Neural progenitor cell (in vitro differentiated cells): ENCODE results near the gene CYP3A5. TPM values are rescaled to one million over a fixed set of nuclear protein-coding genes. Genes with fewer than 3 reads are reported as not detected.
"Not testable (repeated sequence)": the region's sequence is repeated elsewhere in the genome, so short reads cannot be mapped to it uniquely, and the experiment has no call there.

Experiments
- DNase-seq: peaks from one replicate; pipeline ENCODE4 v3.0.0-alpha.2; 2016; ENCODE audit warnings: low spot score
- H2AFZ ChIP-seq: fragments of 200-600 bp; sonication (generic); replicated peaks from 2 replicates; pipeline ENCODE4 v1.6.1; 2016; ENCODE audit warnings: antibody characterized with exemption
- H3F3A ChIP-seq: fragments of 200-600 bp; sonication (generic); 2 replicates; pipeline ENCODE4 v1.6.1; 2016; ENCODE audit warnings: antibody characterized with exemption, low read depth
- H3K27ac ChIP-seq: fragments of 200-600 bp; sonication (generic); 2 replicates; pipeline ENCODE4 v1.5.1; 2016; ENCODE audit warnings: mild to moderate bottlenecking
- H3K27me3 ChIP-seq: fragments of 200-600 bp; sonication (generic); 2 replicates; pipeline ENCODE4 v1.6.1; 2016; ENCODE audit warnings: mild to moderate bottlenecking, moderate library complexity
- H3K36me3 ChIP-seq: fragments of 200-600 bp; sonication (generic); 2 replicates; pipeline ENCODE4 v1.5.1; 2016
- H3K4me1 ChIP-seq: fragments of 200-600 bp; sonication (generic); 2 replicates; pipeline ENCODE4 v1.6.1; 2016; ENCODE audit warnings: mixed run types
- H3K4me2 ChIP-seq: fragments of 200-600 bp; sonication (generic); 2 replicates; pipeline ENCODE4 v1.6.1; 2016
- H3K4me3 ChIP-seq: fragments of 200-600 bp; sonication (generic); 2 replicates; pipeline ENCODE4 v1.5.1; 2016
- H3K79me2 ChIP-seq: fragments of 200-600 bp; sonication (generic); 2 replicates; pipeline ENCODE4 v1.6.1; 2016; ENCODE audit warnings: low read depth
- H3K9ac ChIP-seq: fragments of 200-600 bp; sonication (generic); 2 replicates; pipeline ENCODE4 v1.6.1; 2016
- H3K9me3 ChIP-seq: fragments of 200-600 bp; sonication (generic); 2 replicates; pipeline ENCODE4 v1.5.1; 2016; ENCODE audit warnings: low read depth
- H4K20me1 ChIP-seq: fragments of 200-600 bp; sonication (generic); 2 replicates; pipeline ENCODE4 v1.6.1; 2016; ENCODE audit warnings: low read depth
- H3K27ac Mint-ChIP-seq: 3 replicates; pipeline ENCODE4 v1.8.0; 2021; ENCODE audit warnings: mixed read lengths
- H3K27me3 Mint-ChIP-seq: 2 replicates; pipeline ENCODE4 v1.8.0; 2022; ENCODE audit warnings: low read depth, mild to moderate bottlenecking, inconsistent platforms, moderate library complexity, mixed read lengths; ENCODE audit not compliant: insufficient read depth
- H3K36me3 Mint-ChIP-seq: 3 replicates; pipeline ENCODE4 v1.8.0; 2021; ENCODE audit warnings: mixed read lengths
- H3K4me1 Mint-ChIP-seq: 3 replicates; pipeline ENCODE4 v1.8.0; 2021; ENCODE audit warnings: mixed read lengths
- H3K4me3 Mint-ChIP-seq: 3 replicates; pipeline ENCODE4 v1.8.0; 2021; ENCODE audit warnings: mild to moderate bottlenecking, moderate library complexity, mixed read lengths
- H3K9me3 Mint-ChIP-seq: 3 replicates; pipeline ENCODE4 v1.8.0; 2020; ENCODE audit warnings: mixed read lengths
- CTCF ChIP-seq: fragments of 200-600 bp; sonication (generic); IDR thresholded peaks from 2 replicates; pipeline ENCODE4 v1.5.1; 2017; ENCODE audit warnings: antibody characterized with exemption, mild to moderate bottlenecking
- EZH2 ChIP-seq: fragments of 200-600 bp; sonication (generic); IDR thresholded peaks from 2 replicates; pipeline ENCODE4 v1.6.1; 2017; ENCODE audit warnings: antibody characterized with exemption, mild to moderate bottlenecking, moderate library complexity
- EZH2phosphoT487 ChIP-seq: fragments of 200-600 bp; sonication (generic); IDR thresholded peaks from 2 replicates; pipeline ENCODE4 v1.6.1; 2017; ENCODE audit warnings: antibody characterized with exemption
- total RNA-seq: library from RNA; depleted of rRNA; stranded (reverse); fragments of >200 nt; gene quantifications from 2 replicates; pipeline ENCODE4 v1.2.3, GENCODE V29; 2015; ENCODE audit warnings: low replicate concordance

CYP3A5 gene
- total RNA-seq, 1 donor from 2014 or later = not detected

GRCh38 chr7:99693427-99694200, 13.8 kb upstream of the CYP3A5 start:
- TF ChIP-seq CTCF (no peak), EZH2 (no peak), EZH2phosphoT487 (no peak)
- Histone ChIP-seq H2AFZ (peak overlapping the region; percentile 100), H3K9me3 (no peaks in the 10 kb centered on the region), H4K20me1 (no peaks in the 10 kb centered on the region), H3K4me3 (no peak overlapping the region), H3K4me1 (peaks cover 18% of the 10 kb centered on the region), H3K36me3 (no peaks in the 10 kb centered on the region), H3K27ac (peak overlapping the region; percentile 26), H3K79me2 (no peaks in the 10 kb centered on the region), H3K27me3 (no peaks in the 10 kb centered on the region), H3K9ac (no peak overlapping the region), H3F3A (peaks cover 9% of the 10 kb centered on the region), H3K4me2 (peak overlapping the region; percentile 66)
- Mint-ChIP-seq H3K9me3 (no peaks in the 10 kb centered on the region), H3K4me3 (no peak overlapping the region), H3K36me3 (no peaks in the 10 kb centered on the region), H3K27ac (peak overlapping the region; percentile 81), H3K4me1 (peaks cover 9% of the 10 kb centered on the region), H3K27me3 (peaks cover 5% of the 10 kb centered on the region)
- peak; percentile 82 for DNase-seq

- Mint-ChIP-seq H3K4me1 (peaks cover 9% of the 10 kb centered on the region), H3K27me3 (peaks cover 5% of the 10 kb centered on the region), H3K27ac (no peak overlapping the region), H3K9me3 (no peaks in the 10 kb centered on the region), H3K4me3 (peak overlapping the region; percentile 20), H3K36me3 (no peaks in the 10 kb centered on the region)
- no peak for TF ChIP-seq CTCF
- no peak for TF ChIP-seq EZH2phosphoT487
- no peak for TF ChIP-seq EZH2
- H3K27ac ChIP-seq = peak overlapping the region; percentile 18
- no peak overlapping the region for H3K9ac ChIP-seq
- H4K20me1 ChIP-seq = no peaks in the 10 kb centered on the region
- no peak overlapping the region for H3K4me3 ChIP-seq
- DNase-seq = no peak
- peak overlapping the region; percentile 100 for H2AFZ ChIP-seq
- no peaks in the 10 kb centered on the region for H3K36me3 ChIP-seq
- H3K27me3 ChIP-seq = no peaks in the 10 kb centered on the region
- H3K9me3 ChIP-seq = no peaks in the 10 kb centered on the region
- peaks cover 9% of the 10 kb centered on the region for H3F3A ChIP-seq
- no peaks in the 10 kb centered on the region for H3K79me2 ChIP-seq
- peak overlapping the region; percentile 66 for H3K4me2 ChIP-seq
- peaks cover 18% of the 10 kb centered on the region for H3K4me1 ChIP-seq
These were observed 13.3 kb upstream of the CYP3A5 start for GRCh38 chr7:99693100-99693426.

- H3K4me2 ChIP-seq, H3K4me3 Mint-ChIP-seq, H3K36me3 ChIP-seq, H3K27me3 ChIP-seq, H3K36me3 Mint-ChIP-seq, H3K27ac ChIP-seq, H3K9me3 Mint-ChIP-seq, H3K4me3 ChIP-seq, H3K4me1 Mint-ChIP-seq, DNase-seq, H3K9ac ChIP-seq, H3F3A ChIP-seq, H3K27ac Mint-ChIP-seq, H3K79me2 ChIP-seq, H4K20me1 ChIP-seq, H3K27me3 Mint-ChIP-seq, H3K9me3 ChIP-seq: not testable (repeated sequence)
- Histone ChIP-seq H3K4me1 (peaks cover 18% of the 10 kb centered on the region), H2AFZ (peak overlapping the region; percentile 100)
These were observed 12.8 kb upstream of the CYP3A5 start for GRCh38 chr7:99692563-99692962.

- H3K4me2 ChIP-seq, H3K4me3 Mint-ChIP-seq, H3K4me3 ChIP-seq, DNase-seq, H3K4me1 Mint-ChIP-seq, H3F3A ChIP-seq, H3K27ac Mint-ChIP-seq, H3K9me3 Mint-ChIP-seq, H3K36me3 ChIP-seq, H2AFZ ChIP-seq, H3K27me3 ChIP-seq, H3K79me2 ChIP-seq, H3K9ac ChIP-seq, H3K9me3 ChIP-seq, H3K36me3 Mint-ChIP-seq, H3K27me3 Mint-ChIP-seq, H4K20me1 ChIP-seq, H3K27ac ChIP-seq: not testable (repeated sequence)
- H3K4me1 ChIP-seq = peaks cover 18% of the 10 kb centered on the region
These were observed 11.9 kb upstream of the CYP3A5 start for GRCh38 chr7:99691658-99692057.

GRCh38 chr7:99690918-99691317, 11.1 kb upstream of the CYP3A5 start:
- H3K36me3 Mint-ChIP-seq, H3F3A ChIP-seq, H3K36me3 ChIP-seq, H3K27ac Mint-ChIP-seq, H3K4me3 Mint-ChIP-seq, DNase-seq, H3K9me3 ChIP-seq, H3K9me3 Mint-ChIP-seq, H3K27ac ChIP-seq, H3K79me2 ChIP-seq, H3K4me2 ChIP-seq, H3K4me3 ChIP-seq, H4K20me1 ChIP-seq, H3K27me3 ChIP-seq, H2AFZ ChIP-seq, H3K27me3 Mint-ChIP-seq, H3K4me1 Mint-ChIP-seq, H3K9ac ChIP-seq: not testable (repeated sequence)
- H3K4me1 ChIP-seq = peaks cover 18% of the 10 kb centered on the region

- H4K20me1 ChIP-seq, H3K27ac Mint-ChIP-seq, H3K27ac ChIP-seq, H3K9ac ChIP-seq, H3F3A ChIP-seq, H3K9me3 ChIP-seq, H3K4me2 ChIP-seq, H2AFZ ChIP-seq, H3K4me3 ChIP-seq, H3K36me3 ChIP-seq, DNase-seq, H3K4me1 Mint-ChIP-seq, H3K4me1 ChIP-seq, H3K27me3 Mint-ChIP-seq, H3K27me3 ChIP-seq, H3K36me3 Mint-ChIP-seq, H3K4me3 Mint-ChIP-seq, H3K79me2 ChIP-seq: not testable (repeated sequence)
- peaks cover 12% of the 10 kb centered on the region for H3K9me3 Mint-ChIP-seq
These were observed 6.2 kb upstream of the CYP3A5 start for GRCh38 chr7:99685871-99686608.
